Kidney (tissue), 14 donors: ENCODE data around the gene OR2T33. TPM values are rescaled to one million over a fixed set of nuclear protein-coding genes. Genes with fewer than 3 reads are reported as not detected.
"Not testable (repeated sequence)": the region's sequence is repeated elsewhere in the genome, so short reads cannot be mapped to it uniquely, and the experiment has no call there.

Experiments
- DNase-seq, 5 donors: peaks; one replicate each; pipeline ENCODE4 v3.0.0-alpha.2; 2013 to 2020
- FAIRE-seq: peaks from 2 replicates; lab custom pipeline; 2012; peaks lifted over from hg19 to GRCh38; lab: Jason Lieb, UNC
- H3K27ac ChIP-seq, 2 donors: one replicate each; pipeline ENCODE4 v1.7.0; 2013; ENCODE audit warnings: low read depth in 2 of 2, low read length in 2 of 2, inconsistent platforms in 1 of 2
- H3K27me3 ChIP-seq: one replicate; pipeline ENCODE4 v1.7.1; 2013; ENCODE audit warnings: low read length, inconsistent platforms; ENCODE audit not compliant: control insufficient read depth, insufficient read depth
- H3K36me3 ChIP-seq, 3 donors: one replicate each; pipeline versions ENCODE4 v1.7.0 to v1.7.1; 2013; ENCODE audit warnings: low read length in 3 of 3, control low read depth in 1 of 3, inconsistent platforms in 1 of 3; ENCODE audit not compliant: insufficient read depth in 3 of 3, control insufficient read depth in 2 of 3
- H3K4me1 ChIP-seq, 3 donors: one replicate each; pipeline versions ENCODE4 v1.7.0 to v1.7.1; 2013; ENCODE audit warnings: low read length in 3 of 3, inconsistent platforms in 1 of 3, low read depth in 1 of 3; ENCODE audit not compliant: control insufficient read depth in 2 of 3, insufficient read depth in 2 of 3
- H3K4me3 ChIP-seq, 3 donors: one replicate each; pipeline versions ENCODE4 v1.7.0 to v1.8.1; 2013; ENCODE audit warnings: low read length in 3 of 3, control low read depth in 1 of 3, inconsistent platforms in 1 of 3
- H3K9ac ChIP-seq, 3 donors: one replicate each; pipeline versions ENCODE4 v1.7.0 to v1.7.1; 2013; ENCODE audit warnings: low read length in 3 of 3, control low read depth in 1 of 3, inconsistent platforms in 1 of 3
- H3K9me3 ChIP-seq, 3 donors: one replicate each; pipeline versions ENCODE4 v1.7.0 to v1.7.1; 2013; ENCODE audit warnings: low read length in 3 of 3, control low read depth in 1 of 3, inconsistent platforms in 1 of 3; ENCODE audit not compliant: control insufficient read depth in 2 of 3, insufficient read depth in 1 of 3
- CTCF ChIP-seq: IDR thresholded peaks from 3 replicates; pipeline ENCODE4 v1.5.1; 2012; ENCODE audit warnings: mild to moderate bottlenecking, moderate library complexity, borderline replicate concordance; ENCODE audit not compliant: insufficient read depth; ENCODE audit errors: extremely low read depth
- intact Hi-C: fragments of 100-400 bp; cut with DNase I; formaldehyde crosslinking; loops from one replicate; pipeline ENCODE4 v1.11.1; 2022
- polyA plus RNA-seq: library from polyadenylated mRNA; stranded (reverse); fragments of 350-450 nt; fragmentation: Illumina TruSeq; extraction: RNeasy Lipid Tissue Mini Kit (QIAGEN cat#74804); gene quantifications from one replicate; pipeline ENCODE4 v1.2.3, GENCODE V29; 2014; ENCODE audit warnings: low read depth, low replicate concordance; ENCODE audit not compliant: insufficient read depth
- total RNA-seq: library from RNA; stranded (reverse); fragmentation: NEBNext Ultra II Directional; extraction: Animal tissue kit (Norgen Biotek cat#: 25700); gene quantifications from one replicate; pipeline ENCODE4 v1.2.1, GENCODE V29; 2021
- donor health status: control.
- donor health status: control.
- donor health status: control.
- donor health status: control.
- donor health status: control.
- donor health status: DM: yes; HTN: yes; CAD: no.
- donor health status: Normal renal cell carcinoma (clear cell type).

OR2T33 gene
- total and polyA plus RNA-seq, 2 donors from 2014 or later: not detected

GRCh38 chr1:248268178-248268577 lies 9.6 kb downstream of the OR2T33 start:
- H3K4me1 ChIP-seq: no peaks in the 10 kb centered on the region
- H3K9me3 ChIP-seq: no peaks in the 10 kb centered on the region
- intact Hi-C loops: no loop called here
- H3K27ac ChIP-seq: no peak overlapping the region
- no peak overlapping the region for H3K9ac ChIP-seq
- no peak for TF ChIP-seq CTCF
- no peak overlapping the region for H3K4me3 ChIP-seq
- no peak for FAIRE-seq
- H3K36me3 ChIP-seq: no peaks in the 10 kb centered on the region
- DNase-seq: no peak
- no peaks in the 10 kb centered on the region for H3K27me3 ChIP-seq

GRCh38 chr1:248259309-248259708 lies 18.5 kb downstream of the OR2T33 start:
- H3K9me3 ChIP-seq, H3K4me1 ChIP-seq, intact Hi-C loops, FAIRE-seq, H3K9ac ChIP-seq, H3K36me3 ChIP-seq, H3K4me3 ChIP-seq, H3K27me3 ChIP-seq, DNase-seq, H3K27ac ChIP-seq: not testable (repeated sequence)

- no peaks in the 10 kb centered on the region for H3K36me3 ChIP-seq
- intact Hi-C loops: no loop called here
- TF ChIP-seq CTCF: peak; percentile 44
- H3K4me3 ChIP-seq: no peak overlapping the region
- H3K9me3 ChIP-seq: no peaks in the 10 kb centered on the region
- no peak overlapping the region for H3K27ac ChIP-seq
- H3K4me1 ChIP-seq: no peaks in the 10 kb centered on the region
- no peak overlapping the region for H3K9ac ChIP-seq
- DNase-seq (peak in 4 of 5 donors; percentile 27 to 47 (median 38)), FAIRE-seq (no peak)
- no peaks in the 10 kb centered on the region for H3K27me3 ChIP-seq
Measured at GRCh38 chr1:248243204-248243603, 34.6 kb downstream of the OR2T33 start.

GRCh38 chr1:248239478-248239877 lies 38.3 kb downstream of the OR2T33 start:
- no peaks in the 10 kb centered on the region for H3K27me3 ChIP-seq
- FAIRE-seq: no peak
- no peak overlapping the region for H3K27ac ChIP-seq
- no peak for TF ChIP-seq CTCF
- H3K4me1 ChIP-seq: no peaks in the 10 kb centered on the region
- H3K4me3 ChIP-seq: no peak overlapping the region
- H3K36me3 ChIP-seq: no peaks in the 10 kb centered on the region
- no peak for DNase-seq
- no peak overlapping the region for H3K9ac ChIP-seq
- intact Hi-C loops: no loop called here
- no peaks in the 10 kb centered on the region for H3K9me3 ChIP-seq
